GM19193 (cell line): Measurements from ENCODE around the gene DCX.

Source experiments
- POLR2A ChIP-seq: IDR thresholded peaks from 4 replicates; pipeline ENCODE4 v1.6.1; 2011; ENCODE audit not compliant: insufficient read depth, insufficient read length; ENCODE audit errors: extremely low read depth

The DCX gene

GRCh38 chrX:111411983-111412382 is at the start of gene DCX:
Gene DCX, minus strand, starts transcription at chrX:111412192. Its CDS starts 1,794 bp downstream, at chrX:111410398.
- TF ChIP-seq POLR2A: no peak

DNA sequence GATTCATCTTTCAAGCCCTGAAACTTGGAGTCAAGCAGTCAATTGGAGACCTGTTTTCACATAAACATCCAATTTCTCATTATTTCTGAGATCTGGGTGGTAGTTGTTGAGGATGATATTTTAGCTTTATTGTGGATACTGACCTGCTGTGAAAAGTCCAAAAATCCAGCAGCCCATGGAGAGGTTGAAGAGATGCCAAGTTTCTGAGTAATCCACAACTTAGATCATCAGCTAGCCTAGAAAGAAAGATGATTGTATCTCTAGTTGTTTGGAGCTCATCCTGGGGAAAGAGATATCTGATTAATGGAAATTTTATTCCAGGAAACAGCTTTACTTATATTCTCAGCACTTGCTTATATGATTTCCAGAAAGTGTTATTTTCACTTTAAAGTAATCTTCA is 48.6 kb upstream of the DCX start:
- TF ChIP-seq POLR2A: no peak

DNA sequence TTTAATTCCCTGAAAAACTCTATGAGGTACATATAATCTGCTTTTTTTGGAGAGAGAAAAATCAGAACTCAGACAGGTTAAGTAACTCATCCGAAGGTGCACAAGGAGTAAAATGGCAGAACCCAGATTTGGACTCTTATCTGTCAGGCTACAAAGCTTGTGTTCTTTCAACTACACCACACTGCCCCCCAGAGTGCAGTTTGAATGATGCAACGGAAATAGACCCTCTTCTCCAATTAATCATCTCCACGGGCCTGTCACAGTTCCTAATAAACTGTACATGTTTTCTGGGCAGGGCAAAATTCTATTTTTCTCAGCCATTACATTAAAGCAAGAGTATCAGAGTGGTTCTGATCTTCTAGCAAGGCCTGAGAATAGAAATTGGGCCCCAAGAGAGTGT is 35.3 kb upstream of the DCX start:
- no peak for TF ChIP-seq POLR2A

- TF ChIP-seq POLR2A: no peak
Measured at GRCh38 chrX:111445485-111445884, 33.5 kb upstream of the DCX start.

GRCh38 chrX:111444881-111445280 is 32.9 kb upstream of the DCX start:
- TF ChIP-seq POLR2A: no peak

- no peak for TF ChIP-seq POLR2A
Measured at GRCh38 chrX:111443946-111444345, 32.0 kb upstream of the DCX start.

DNA sequence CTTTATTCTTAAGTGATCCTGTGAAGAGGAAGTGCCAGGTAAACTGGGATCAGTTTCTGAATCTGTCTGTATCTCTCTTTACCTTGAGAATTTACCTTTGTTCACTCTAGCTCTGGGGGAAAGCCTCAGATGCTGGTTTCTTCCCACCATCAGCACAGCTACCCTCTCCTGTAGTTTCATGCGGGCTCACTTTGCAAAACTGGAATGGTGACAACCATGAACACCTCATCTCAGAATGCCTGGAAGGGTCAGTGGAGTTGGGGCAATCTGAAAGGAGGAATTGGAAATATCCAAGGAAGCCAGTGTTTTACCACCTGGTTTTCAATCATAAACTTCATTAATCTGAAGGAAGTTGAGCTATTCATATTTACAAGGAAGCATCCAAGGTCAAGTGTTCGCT is 30.8 kb upstream of the DCX start:
- no peak for TF ChIP-seq POLR2A

GRCh38 chrX:111435469-111435868 is 23.5 kb upstream of the DCX start:
- TF ChIP-seq POLR2A: no peak

DNA sequence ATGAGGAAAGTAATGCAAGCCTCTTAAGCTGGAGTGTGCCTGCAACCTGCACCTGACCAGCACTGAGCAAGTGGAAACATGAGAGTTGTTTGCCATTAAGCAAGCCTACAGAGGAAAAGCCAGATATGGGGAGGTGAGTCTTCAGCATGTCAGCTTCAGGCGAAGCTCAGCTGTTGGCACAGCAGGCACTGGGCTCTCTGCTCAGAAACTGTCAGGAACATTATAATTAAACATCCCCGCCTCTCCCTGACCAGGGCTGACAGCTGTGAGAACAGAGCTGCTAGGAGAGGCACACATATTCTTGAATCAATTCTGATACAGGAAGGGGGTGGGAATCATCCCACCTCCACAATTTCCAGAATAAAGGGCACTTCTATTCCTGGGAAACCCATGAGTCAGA is 19.0 kb upstream of the DCX start:
- TF ChIP-seq POLR2A: no peak

DNA sequence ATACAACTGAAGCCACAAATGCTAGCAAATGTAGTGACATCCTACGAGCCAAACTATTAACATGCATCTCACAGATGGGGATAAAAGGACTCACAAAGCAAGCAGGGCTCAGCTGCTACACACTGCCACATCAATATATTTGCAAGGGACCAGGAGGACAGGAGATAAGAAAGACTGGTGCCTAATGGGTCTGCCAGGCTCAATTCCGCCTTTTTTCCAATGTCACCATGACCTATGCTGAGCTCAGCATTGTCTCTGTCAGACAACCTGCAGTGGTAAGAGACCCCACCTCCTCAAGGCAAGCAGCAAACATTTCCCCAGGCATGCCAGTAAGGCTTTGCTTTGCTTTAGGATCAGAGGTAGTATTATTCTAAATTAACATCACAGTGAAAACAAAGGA is 435 bp downstream of the DCX start:
- TF ChIP-seq POLR2A: no peak

- TF ChIP-seq POLR2A: no peak
Measured at GRCh38 chrX:111410590-111411078, 1.4 kb downstream of the DCX start.

- TF ChIP-seq POLR2A: no peak
Measured at GRCh38 chrX:111409326-111409725, 2.7 kb downstream of the DCX start.

GRCh38 chrX:111407948-111408347 is 4.0 kb downstream of the DCX start:
- TF ChIP-seq POLR2A: no peak

DNA sequence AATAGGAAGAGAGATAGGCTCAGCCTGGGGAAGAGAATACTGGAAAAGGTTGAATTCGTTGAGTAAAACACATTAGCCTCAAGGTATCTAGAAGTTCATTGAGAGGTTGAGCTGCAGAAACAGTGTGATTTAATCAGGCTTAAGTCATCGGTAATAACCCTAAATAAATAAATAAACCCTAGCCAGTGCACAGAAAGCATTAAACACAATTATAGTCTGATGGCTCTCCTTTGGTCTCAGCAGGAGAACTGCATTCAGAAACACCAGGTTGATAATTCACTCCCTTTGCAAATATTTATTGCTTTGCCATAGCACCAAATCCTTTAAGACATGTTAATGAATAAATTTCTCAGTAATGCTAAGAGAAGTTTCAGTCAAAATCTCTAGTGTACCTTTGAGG is 9.6 kb downstream of the DCX start:
- TF ChIP-seq POLR2A: no peak

- TF ChIP-seq POLR2A: no peak
Measured at GRCh38 chrX:111395149-111395548, 16.8 kb downstream of the DCX start.

DNA sequence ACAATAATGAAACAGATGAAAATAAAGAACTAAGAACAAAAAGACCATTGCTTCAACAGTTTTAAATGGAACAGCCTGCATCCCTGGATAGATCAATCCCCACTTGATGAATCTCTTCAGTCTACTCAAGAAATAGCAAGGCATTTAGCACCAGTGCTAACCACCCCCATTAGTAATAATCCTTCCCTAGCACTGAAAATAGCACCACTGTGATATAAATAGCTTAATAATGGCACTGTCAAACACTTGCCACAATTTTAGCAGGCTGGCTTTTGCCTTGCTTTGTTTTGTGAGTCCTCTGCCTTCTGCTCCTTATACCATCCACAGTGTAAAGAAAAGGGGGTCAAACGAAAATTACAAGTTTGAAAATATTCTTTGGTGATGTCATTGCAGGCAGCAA is 17.4 kb downstream of the DCX start:
- no peak for TF ChIP-seq POLR2A

DNA sequence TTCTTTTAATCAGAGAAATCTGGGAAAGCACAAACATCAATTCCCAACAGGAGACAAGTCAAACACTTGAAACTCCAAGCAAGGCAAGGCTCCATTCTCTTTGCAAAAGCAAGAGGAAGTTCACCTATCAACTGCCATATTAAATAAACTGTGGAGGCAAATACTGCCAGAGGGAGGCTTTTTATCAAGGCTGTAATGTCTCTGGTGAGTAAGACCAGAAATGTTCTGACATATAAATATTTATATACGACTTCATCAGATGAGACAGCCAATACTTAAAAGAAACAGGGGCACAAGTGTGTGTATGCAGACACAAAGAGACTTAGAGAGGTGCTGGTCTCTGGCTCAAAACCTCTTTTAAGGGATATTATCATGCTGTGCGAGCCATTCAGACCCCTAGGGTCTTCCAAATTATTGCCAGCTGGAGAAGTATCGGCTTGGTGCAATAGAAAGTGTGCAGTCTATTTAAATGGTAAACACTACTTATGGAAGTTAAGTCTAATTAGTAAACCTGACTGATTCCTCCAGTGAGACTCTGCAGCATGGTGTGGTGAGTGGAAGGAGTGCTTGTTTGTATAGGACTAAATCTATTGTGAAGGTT is 24.4 kb downstream of the DCX start:
- TF ChIP-seq POLR2A: no peak
